GM12878 (cell line): ENCODE data around the gene RALGAPA2. TPM values are rescaled to one million over a fixed set of nuclear protein-coding genes. Genes with fewer than 3 reads are reported as not detected.

Experiments used
- ATAC-seq: fragments of 200-7000 bp; cut with Tn5 transposase; 3 replicates; pipeline ENCODE4 v1.9.1; 2020; ENCODE audit warnings: mild to moderate bottlenecking, moderate library complexity
- BruUV-seq: library from RNA; stranded (reverse); fragments of 400-500 nt; replicated peaks from 2 replicates; lab custom pipeline; 2021; lab: Mats Ljungman, UMichigan
- CTCF ChIA-PET: fragments of 300-600 bp; sonication (Branson Sonifier 250); formaldehyde crosslinking; extraction: SDS; loops from one replicate; lab custom pipeline; 2021; ENCODE audit warnings: inconsistent platforms; lab: Yijun Ruan, JAX
- POLR2A ChIA-PET: fragments of 350-600 bp; formaldehyde crosslinking; extraction: SDS; loops from one replicate; lab custom pipeline; 2021; ENCODE audit warnings: inconsistent platforms; lab: Charles Lee
- RAD21 ChIA-PET: fragments of 300-600 bp; sonication (Branson Sonifier 250); formaldehyde crosslinking; loops from one replicate; lab custom pipeline; 2023; ENCODE audit warnings: antibody characterized with exemption; ENCODE audit not compliant: unreplicated experiment; lab: Charles Lee
- SMC1A ChIA-PET: fragments of 300-600 bp; sonication (Branson Sonifier 250); formaldehyde crosslinking; loops from one replicate; lab custom pipeline; 2023; ENCODE audit not compliant: unreplicated experiment, uncharacterized antibody; lab: Charles Lee
- DNase-seq: peaks from one replicate; pipeline ENCODE4 v3.0.0-alpha.2; 2011; ENCODE audit warnings: low read depth, low spot score
- FAIRE-seq: peaks from 3 replicates; lab custom pipeline; 2011; peaks lifted over from hg19 to GRCh38; lab: Jason Lieb, UNC
- H2AFZ ChIP-seq: 2 replicates; pipeline ENCODE4 v1.6.0; 2011; ENCODE audit warnings: low read depth, low read length, control low read depth; ENCODE audit not compliant: control insufficient read depth
- H3K27ac ChIP-seq: 2 replicates; pipeline ENCODE4 v1.5.1; 2011; ENCODE audit warnings: control low read depth; ENCODE audit not compliant: control insufficient read depth, insufficient read depth
- H3K27me3 ChIP-seq, 2 experiments: replicated peaks in 1 of 2; 2 replicates each; pipeline versions ENCODE4 v1.6.0 to v1.6.1; 2011; ENCODE audit warnings: low read length in 1 of 2; ENCODE audit not compliant: control insufficient read depth in 2 of 2, insufficient read depth in 2 of 2
- H3K36me3 ChIP-seq, 2 experiments: 2 replicates each; pipeline ENCODE4 v1.5.1; 2011; ENCODE audit warnings: low read length in 1 of 2; ENCODE audit not compliant: control insufficient read depth in 2 of 2, insufficient read depth in 2 of 2
- H3K4me1 ChIP-seq: 2 replicates; pipeline ENCODE4 v1.6.1; 2011; ENCODE audit warnings: mild to moderate bottlenecking, low read length, moderate library complexity, mixed read lengths; ENCODE audit not compliant: control insufficient read depth, insufficient read depth
- H3K4me2 ChIP-seq: 2 replicates; pipeline ENCODE4 v1.6.0; 2011; ENCODE audit warnings: control low read depth; ENCODE audit not compliant: control insufficient read depth, insufficient read depth
- H3K4me3 ChIP-seq: fragments of 200-600 bp; sonication (generic); 2 replicates; pipeline ENCODE4 v1.5.1; 2016
- H3K79me2 ChIP-seq: 2 replicates; pipeline ENCODE4 v1.6.0; 2011; ENCODE audit warnings: low read length; ENCODE audit not compliant: control insufficient read depth, insufficient read depth
- H3K9ac ChIP-seq: 2 replicates; pipeline ENCODE4 v1.8.0; 2011; ENCODE audit warnings: low read length, control low read depth, mixed read lengths; ENCODE audit not compliant: control insufficient read depth, insufficient read depth
- H3K9me3 ChIP-seq: replicated peaks from 3 replicates; pipeline ENCODE4 v1.5.1; 2011; ENCODE audit warnings: mild to moderate bottlenecking, low read length; ENCODE audit not compliant: control insufficient read depth, insufficient read depth
- H4K20me1 ChIP-seq: 2 replicates; pipeline ENCODE4 v1.6.0; 2011; ENCODE audit not compliant: control insufficient read depth, insufficient read depth
- BHLHE40 ChIP-seq, 2 experiments: fragments of 450-650 bp in 1 of 2; IDR thresholded peaks; 2 replicates each; pipeline ENCODE4 v1.6.1; 2011 to 2017; ENCODE audit warnings: low read depth in 2 of 2, borderline replicate concordance in 1 of 2, improper control_type of control experiment in 1 of 2, low read length in 1 of 2, mild to moderate bottlenecking in 1 of 2
- HDAC6 ChIP-seq: fragments of 200-600 bp; sonication (generic); IDR thresholded peaks from one replicate; pipeline ENCODE4 v1.8.0; 2017; ENCODE audit warnings: antibody characterized with exemption; ENCODE audit not compliant: unreplicated experiment
- POU2F2 ChIP-seq: IDR thresholded peaks from 3 replicates; pipeline ENCODE4 v1.6.1; 2011; ENCODE audit warnings: low read depth, mild to moderate bottlenecking, low read length, borderline replicate concordance
- TCF12 ChIP-seq: IDR thresholded peaks from 2 replicates; pipeline ENCODE4 v1.6.1; 2011; ENCODE audit warnings: low read depth, mild to moderate bottlenecking, low read length
- WGBS: methylation state at CpG from one replicate; pipeline ENCODE4 v1.1.6; 2016; ENCODE audit warnings: low lambda C conversion rate; ENCODE audit not compliant: insufficient replicate concordance, insufficient coverage; ENCODE audit errors: missing lambda C conversion rate; 5-methylcytosine and 5-hydroxymethylcytosine counted together
- in situ Hi-C: fragments of 300-500 bp; cut with MboI; formaldehyde crosslinking; loops from 9 replicates; pipeline ENCODE4 v1.14.3; 2018; ENCODE audit warnings: mixed read lengths
- intact Hi-C: fragments of 100-400 bp; cut with micrococcal nuclease; formaldehyde crosslinking; loops from one replicate; pipeline ENCODE4 v1.14.2; 2022; ENCODE audit not compliant: unreplicated experiment
- polyA plus RNA-seq, 11 experiments: library from polyadenylated mRNA; depleted of rRNA in 4 of 11; unstranded in 6 of 11; stranded (reverse) in 5 of 11; fragments of >200 nt; fragmentation: Nextera tagmentation in 4 of 11; fragmentation: Illumina TruSeq in 1 of 11; extraction: Ambion mirVana in 4 of 11; extraction: Trizol in 1 of 11; gene quantifications; 1 replicate in 1 of 11; 2 replicates in 10 of 11; pipeline versions ENCODE4 v1.2.1 to v1.2.3, GENCODE V29; 2011 to 2016; ENCODE audit warnings: inconsistent platforms in 2 of 11, missing spikeins in 2 of 11, low read depth in 1 of 11
- total RNA-seq, 4 experiments: library from RNA; depleted of rRNA in 3 of 4; stranded (reverse); fragments of >200 nt in 3 of 4; fragmentation: Illumina TruSeq in 1 of 4; extraction: Trizol in 1 of 4; gene quantifications; 2 replicates each; pipeline versions ENCODE4 v1.2.1 to v1.2.3, GENCODE V29; 2013 to 2021
- TF ChIP-seq, protein P1 (sequence below): fragments of 450-650 bp; IDR thresholded peaks from 2 replicates; pipeline ENCODE4 v1.6.1; 2017; ENCODE audit warnings: low read depth, mild to moderate bottlenecking, moderate library complexity
- TF ChIP-seq, protein P2 (sequence below): fragments of 450-650 bp; IDR thresholded peaks from 2 replicates; pipeline ENCODE4 v1.6.1; 2016; ENCODE audit warnings: mild to moderate bottlenecking

Gene RALGAPA2
- total and polyA plus RNA-seq, 10 of the 15 experiments (the other 5 are each of a cell fraction or from before 2014, with no cell fraction given), result 2.9 to 29.4 (median 19.6) TPM

DNA sequence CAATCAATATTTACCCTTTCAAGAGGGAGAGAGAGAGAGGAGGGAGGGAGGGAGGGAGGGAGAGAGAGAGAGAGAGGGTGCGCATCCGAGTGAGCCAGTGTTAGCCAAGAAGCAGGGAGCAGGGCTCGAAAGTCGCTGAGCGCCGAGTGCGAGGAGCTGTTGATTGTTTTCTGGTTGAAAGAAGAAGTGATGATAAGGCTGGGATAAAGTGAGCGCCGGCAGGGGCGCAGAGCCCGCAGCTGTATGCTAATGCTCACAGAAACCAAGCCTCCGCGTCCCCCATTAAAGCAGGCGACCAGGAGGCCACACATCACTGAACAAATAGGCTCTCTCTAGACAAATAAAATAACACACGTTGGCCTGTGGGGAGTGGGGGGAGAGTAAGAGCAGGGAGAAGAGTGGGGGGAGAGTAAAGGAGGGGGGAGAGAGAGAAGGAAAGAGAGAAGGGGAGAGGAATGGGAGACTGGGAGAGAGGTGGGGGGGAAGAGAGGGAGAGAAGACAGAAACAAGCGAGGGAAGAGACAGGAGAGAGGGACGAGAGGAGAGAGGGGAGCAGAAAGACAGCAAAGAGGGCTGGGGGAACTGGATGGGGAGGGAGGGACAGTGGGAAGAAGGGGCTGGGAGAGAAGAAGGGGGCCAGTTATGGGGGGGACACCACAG is 349.5 kb downstream of the RALGAPA2 start:
- Histone ChIP-seq H3K9me3 (no peaks in the 10 kb centered on the region), H3K4me1 (no peaks in the 10 kb centered on the region), H3K4me3 (no peak overlapping the region), H3K27me3 (peaks cover 18 to 37% of the 10 kb centered on the region in 2 experiments), H3K4me2 (no peak overlapping the region), H3K79me2 (no peaks in the 10 kb centered on the region), H4K20me1 (no peaks in the 10 kb centered on the region), H3K27ac (no peak overlapping the region), H3K36me3 (no peaks in the 10 kb centered on the region), H3K9ac (no peak overlapping the region), H2AFZ (no peak overlapping the region)
- ATAC-seq, result peak; percentile 66
- 18% methylated on average over 13 of the region's 17 CpGs for WGBS
- SMC1A ChIA-PET, result no interaction called here
- CTCF ChIA-PET, result no interaction called here
- FAIRE-seq, result no peak
- BruUV-seq, result no TSS peak
- RAD21 ChIA-PET, result interaction anchor here (0.9 to 1.0 kb wide), 2 partner anchors 89 to 231 kb away, joined by 3 read pairs; no protein-coding TSS in a partner anchor
- no peak for DNase-seq
- POLR2A ChIA-PET, result no interaction called here
- in situ Hi-C loops (loop anchor here (5.0 kb wide), 1 partner anchor 204 kb away; no protein-coding TSS in a partner anchor), intact Hi-C loops (loop anchor here (1.0 to 10.0 kb wide), 3 partner anchors 122 to 278 kb away; no protein-coding TSS in a partner anchor)
- peak; percentile 67; the same call in 1 of the 3 replicates for TF ChIP-seq POU2F2
- TF ChIP-seq, protein P1, sequence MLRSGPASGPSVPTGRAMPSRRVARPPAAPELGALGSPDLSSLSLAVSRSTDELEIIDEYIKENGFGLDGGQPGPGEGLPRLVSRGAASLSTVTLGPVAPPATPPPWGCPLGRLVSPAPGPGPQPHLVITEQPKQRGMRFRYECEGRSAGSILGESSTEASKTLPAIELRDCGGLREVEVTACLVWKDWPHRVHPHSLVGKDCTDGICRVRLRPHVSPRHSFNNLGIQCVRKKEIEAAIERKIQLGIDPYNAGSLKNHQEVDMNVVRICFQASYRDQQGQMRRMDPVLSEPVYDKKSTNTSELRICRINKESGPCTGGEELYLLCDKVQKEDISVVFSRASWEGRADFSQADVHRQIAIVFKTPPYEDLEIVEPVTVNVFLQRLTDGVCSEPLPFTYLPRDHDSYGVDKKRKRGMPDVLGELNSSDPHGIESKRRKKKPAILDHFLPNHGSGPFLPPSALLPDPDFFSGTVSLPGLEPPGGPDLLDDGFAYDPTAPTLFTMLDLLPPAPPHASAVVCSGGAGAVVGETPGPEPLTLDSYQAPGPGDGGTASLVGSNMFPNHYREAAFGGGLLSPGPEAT, result 0 out of 2 replicates have a peak, but pooled peaks have one; percentile 17
- TF ChIP-seq, protein P2, sequence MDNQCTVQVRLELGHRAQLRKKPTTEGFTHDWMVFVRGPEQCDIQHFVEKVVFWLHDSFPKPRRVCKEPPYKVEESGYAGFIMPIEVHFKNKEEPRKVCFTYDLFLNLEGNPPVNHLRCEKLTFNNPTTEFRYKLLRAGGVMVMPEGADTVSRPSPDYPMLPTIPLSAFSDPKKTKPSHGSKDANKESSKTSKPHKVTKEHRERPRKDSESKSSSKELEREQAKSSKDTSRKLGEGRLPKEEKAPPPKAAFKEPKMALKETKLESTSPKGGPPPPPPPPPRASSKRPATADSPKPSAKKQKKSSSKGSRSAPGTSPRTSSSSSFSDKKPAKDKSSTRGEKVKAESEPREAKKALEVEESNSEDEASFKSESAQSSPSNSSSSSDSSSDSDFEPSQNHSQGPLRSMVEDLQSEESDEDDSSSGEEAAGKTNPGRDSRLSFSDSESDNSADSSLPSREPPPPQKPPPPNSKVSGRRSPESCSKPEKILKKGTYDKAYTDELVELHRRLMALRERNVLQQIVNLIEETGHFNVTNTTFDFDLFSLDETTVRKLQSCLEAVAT, result peak; percentile 76
- peak in 1 of 2 experiments; percentile 25; a peak in 1 of 4 replicates for TF ChIP-seq BHLHE40 (IDR thresholded peaks at IDR 0.05; ENCODE audit: borderline replicate concordance in 1 of 2, low read depth in 2 of 2, low read length in 1 of 2)
- peak; percentile 89 for TF ChIP-seq TCF12
- TF ChIP-seq HDAC6, result no peak
